GM12891 (cell line): ENCODE data around the gene MYO7A.

Source experiments
- PAX5 ChIP-seq: IDR thresholded peaks from 2 replicates; pipeline ENCODE4 v1.6.1; 2011; ENCODE audit warnings: low read length, moderate library complexity, mild to moderate bottlenecking; ENCODE audit not compliant: insufficient read depth, severe bottlenecking
- POLR2A ChIP-seq: IDR thresholded peaks from 2 replicates; pipeline ENCODE4 v1.6.1; 2011; ENCODE audit warnings: low read depth, low read length, control low read depth
- POLR2AphosphoS5 ChIP-seq: IDR thresholded peaks from 2 replicates; pipeline ENCODE4 v1.6.1; 2011; ENCODE audit warnings: low read depth, low read length, control low read depth
- SPI1 ChIP-seq: IDR thresholded peaks from 2 replicates; pipeline ENCODE4 v1.6.1; 2011; ENCODE audit warnings: low read depth, low read length, control low read depth

- TF ChIP-seq POLR2A, result no peak
- no peak for TF ChIP-seq PAX5
- TF ChIP-seq POLR2AphosphoS5, result no peak
- TF ChIP-seq SPI1, result no peak
These were observed 46.5 kb downstream of the MYO7A start for GRCh38 chr11:77174559-77174958.
